ENCODE data around the gene PANX1.
A peak's percentile ranks its signal among the peaks of the same experiment; 100 is the strongest.

PANX1 gene

GRCh38 chr11:94132152-94132558 lies 3.5 kb downstream of the PANX1 start:
- TF ChIP-seq CTCF (IDR thresholded peaks at IDR 0.05; ENCODE audit: low read depth, low read length, missing control alignments): no peak
- peak; percentile 67 for DNase-seq (ENCODE audit: extremely low read depth, low read depth)
- H3K4me3 ChIP-seq (replicated peaks; ENCODE audit: low read depth, low read length): peak overlapping the region; percentile 85

GRCh38 chr11:94132823-94133408 lies 4.3 kb downstream of the PANX1 start:
- no peak for TF ChIP-seq CTCF (IDR thresholded peaks at IDR 0.05; ENCODE audit: low read depth, low read length, missing control alignments)
- H3K4me3 ChIP-seq (replicated peaks; ENCODE audit: low read depth, low read length): no peak overlapping the region
- no peak for DNase-seq (ENCODE audit: extremely low read depth, low read depth)

GRCh38 chr11:94133752-94134151 lies 5.1 kb downstream of the PANX1 start:
- no peak for TF ChIP-seq CTCF (IDR thresholded peaks at IDR 0.05; ENCODE audit: low read depth, low read length, missing control alignments)
- DNase-seq (ENCODE audit: extremely low read depth, low read depth): no peak

GRCh38 chr11:94134651-94135512 lies 6.2 kb downstream of the PANX1 start:
- no peak for TF ChIP-seq CTCF (IDR thresholded peaks at IDR 0.05; ENCODE audit: low read depth, low read length, missing control alignments)
- H3K4me3 ChIP-seq (replicated peaks; ENCODE audit: low read depth, low read length): peak overlapping the region; percentile 25
- peak; percentile 69 for DNase-seq (ENCODE audit: extremely low read depth, low read depth)

More at GRCh38 chr11:94133752-94134151, 5.1 kb downstream of the PANX1 start:
- no peak overlapping the region for H3K4me3 ChIP-seq (replicated peaks; ENCODE audit: low read depth, low read length)

GRCh38 chr11:94139416-94139815 lies 10.8 kb downstream of the PANX1 start:
- H3K4me3 ChIP-seq (replicated peaks; ENCODE audit: low read depth, low read length): no peak overlapping the region
- no peak for DNase-seq (ENCODE audit: extremely low read depth, low read depth)
- TF ChIP-seq CTCF (IDR thresholded peaks at IDR 0.05; ENCODE audit: low read depth, low read length, missing control alignments): no peak

GRCh38 chr11:94140154-94140655 lies 11.6 kb downstream of the PANX1 start:
- DNase-seq (ENCODE audit: extremely low read depth, low read depth): no peak
- no peak for TF ChIP-seq CTCF (IDR thresholded peaks at IDR 0.05; ENCODE audit: low read depth, low read length, missing control alignments)
- no peak overlapping the region for H3K4me3 ChIP-seq (replicated peaks; ENCODE audit: low read depth, low read length)
